Measurements from ENCODE around the gene KRTAP10-1. TPM values are rescaled to one million over a fixed set of nuclear protein-coding genes. Genes with fewer than 3 reads are reported as not detected.

The KRTAP10-1 gene
- total and polyA plus RNA-seq, 2 experiments from 2014 or later: not detected

- Histone ChIP-seq H4K20me1 (ENCODE audit: insufficient read depth) (no peaks in the 10 kb centered on the region), H3K4me3 (no peak overlapping the region), H3K4me1 (ENCODE audit: insufficient read depth) (no peaks in the 10 kb centered on the region), H3K79me2 (ENCODE audit: insufficient read depth) (no peaks in the 10 kb centered on the region), H3K4me2 (ENCODE audit: unreplicated experiment) (no peak overlapping the region), H3K27me3 (replicated peaks; ENCODE audit: insufficient read depth) (no peaks in the 10 kb centered on the region; the same call in 1 of the 2 replicates), H3K9me3 (ENCODE audit: low read depth) (no peaks in the 10 kb centered on the region), H3K27ac (no peak overlapping the region), H2AFZ (no peak overlapping the region), H3F3A (ENCODE audit: insufficient read depth) (no peaks in the 10 kb centered on the region), H3K9me2 (ENCODE audit: insufficient read depth) (no peaks in the 10 kb centered on the region), H3K36me3 (ENCODE audit: low read depth) (no peaks in the 10 kb centered on the region), H3K9ac (no peak overlapping the region)
- no peak for TF ChIP-seq EZH2 (IDR thresholded peaks at IDR 0.05; ENCODE audit: insufficient read depth, poor library complexity, severe bottlenecking)
- TF ChIP-seq EZH2phosphoT487 (IDR thresholded peaks at IDR 0.05; ENCODE audit: insufficient read depth, low read depth): no peak
- WGBS, 2 experiments (ENCODE audit: low coverage in 1 of 2, low lambda C conversion rate in 2 of 2, missing lambda C conversion rate in 2 of 2): 67 to 75% methylated on average over 9 of the region's 9 CpGs
- DNase-seq: no peak
- in situ Hi-C loops (cut with MboI): no loop called here
These were observed 49.2 kb downstream of the KRTAP10-1 start for GRCh38 chr21:44490816-44491215.

DNA sequence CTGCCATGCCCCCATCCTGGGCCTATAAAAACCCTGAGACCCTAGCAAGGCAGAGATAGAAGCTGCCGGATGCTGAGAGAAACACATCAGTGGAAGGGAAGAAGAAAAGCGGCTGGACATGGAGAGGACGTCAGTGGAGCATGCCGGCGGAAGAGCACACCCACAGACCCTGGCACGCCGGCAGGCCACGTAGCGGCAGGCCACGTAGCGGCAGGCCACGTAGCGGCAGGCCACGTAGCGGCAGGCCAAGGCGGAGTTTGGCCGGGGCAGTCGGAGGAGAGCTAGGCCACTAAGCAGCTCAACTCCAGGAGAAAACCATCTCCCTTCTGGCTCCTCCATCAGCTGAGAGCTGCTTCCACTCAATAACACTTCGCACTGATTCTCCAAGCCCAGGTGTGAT lies 49.6 kb downstream of the KRTAP10-1 start:
- H3K9me3 ChIP-seq (ENCODE audit: low read depth): no peaks in the 10 kb centered on the region
- in situ Hi-C loops (cut with MboI): no loop called here
- H3K27ac ChIP-seq: no peak overlapping the region
- no peaks in the 10 kb centered on the region for H4K20me1 ChIP-seq (ENCODE audit: insufficient read depth)
- no peaks in the 10 kb centered on the region for H3K79me2 ChIP-seq (ENCODE audit: insufficient read depth)
- WGBS, 2 experiments (ENCODE audit: low coverage in 1 of 2, low lambda C conversion rate in 2 of 2, missing lambda C conversion rate in 2 of 2): 81 to 85% methylated on average over 19 of the region's 19 CpGs
- no peaks in the 10 kb centered on the region; the same call in 1 of the 2 replicates for H3K27me3 ChIP-seq (replicated peaks; ENCODE audit: insufficient read depth)
- no peak overlapping the region for H3K4me2 ChIP-seq (ENCODE audit: unreplicated experiment)
- H3K4me3 ChIP-seq: no peak overlapping the region
- no peak overlapping the region for H3K9ac ChIP-seq
- TF ChIP-seq EZH2 (IDR thresholded peaks at IDR 0.05; ENCODE audit: insufficient read depth, poor library complexity, severe bottlenecking) (no peak), EZH2phosphoT487 (IDR thresholded peaks at IDR 0.05; ENCODE audit: insufficient read depth, low read depth) (no peak)
- no peaks in the 10 kb centered on the region for H3K9me2 ChIP-seq (ENCODE audit: insufficient read depth)
- DNase-seq: no peak
- no peaks in the 10 kb centered on the region for H3K4me1 ChIP-seq (ENCODE audit: insufficient read depth)
- H3K36me3 ChIP-seq (ENCODE audit: low read depth): no peaks in the 10 kb centered on the region
- no peaks in the 10 kb centered on the region for H3F3A ChIP-seq (ENCODE audit: insufficient read depth)
- H2AFZ ChIP-seq: no peak overlapping the region

DNA sequence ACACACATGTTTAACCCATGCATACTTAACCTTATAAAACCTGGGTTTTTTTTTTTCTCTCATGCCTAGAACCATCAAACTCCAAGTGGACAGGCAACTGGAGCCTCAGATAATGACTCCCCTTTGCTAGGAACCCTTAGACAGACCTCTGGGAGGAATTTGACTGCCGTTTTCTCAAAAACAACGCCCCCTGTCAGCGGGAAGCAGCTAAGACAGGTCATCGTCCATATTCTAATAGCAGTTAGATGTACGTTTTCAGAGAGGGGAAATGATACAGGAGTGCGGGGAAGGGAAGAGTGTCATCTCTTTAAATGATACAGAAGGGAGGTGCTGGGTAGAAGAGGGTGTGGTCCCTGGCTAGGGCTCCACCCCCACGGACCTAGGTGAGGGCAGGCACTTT lies 50.0 kb downstream of the KRTAP10-1 start:
- Histone ChIP-seq H3K27me3 (replicated peaks; ENCODE audit: insufficient read depth) (no peaks in the 10 kb centered on the region), H4K20me1 (ENCODE audit: insufficient read depth) (no peaks in the 10 kb centered on the region), H3K9me3 (ENCODE audit: low read depth) (no peaks in the 10 kb centered on the region), H3K4me1 (ENCODE audit: insufficient read depth) (no peaks in the 10 kb centered on the region), H2AFZ (no peak overlapping the region), H3K9ac (no peak overlapping the region), H3K4me3 (no peak overlapping the region), H3K4me2 (ENCODE audit: unreplicated experiment) (no peak overlapping the region), H3K9me2 (ENCODE audit: insufficient read depth) (no peaks in the 10 kb centered on the region), H3K79me2 (ENCODE audit: insufficient read depth) (no peaks in the 10 kb centered on the region), H3K36me3 (ENCODE audit: low read depth) (no peaks in the 10 kb centered on the region), H3F3A (ENCODE audit: insufficient read depth) (no peaks in the 10 kb centered on the region), H3K27ac (no peak overlapping the region)
- TF ChIP-seq EZH2phosphoT487 (IDR thresholded peaks at IDR 0.05; ENCODE audit: insufficient read depth, low read depth) (no peak), EZH2 (IDR thresholded peaks at IDR 0.05; ENCODE audit: insufficient read depth, poor library complexity, severe bottlenecking) (no peak)
- no peak for DNase-seq
- 31 to 35% methylated on average over 7 of the region's 7 CpGs for WGBS, 2 experiments (ENCODE audit: low coverage in 1 of 2, low lambda C conversion rate in 2 of 2, missing lambda C conversion rate in 2 of 2)
- in situ Hi-C loops (cut with MboI): no loop called here

Other genes starting within 250 kb of the KRTAP10-1 start
- gene PFKL, start 240.1 kb downstream of the KRTAP10-1 start, total RNA-seq (2014; rRNA removed; shearing (Covaris generic)): 239 and 270 TPM in 2 replicates
- gene PFKL, start 240.1 kb downstream of the KRTAP10-1 start, polyA plus RNA-seq (2016; fragmentation: Nextera tagmentation; extraction: Ambion mirVana): 199 and 213 TPM in 2 replicates
- gene CFAP410, start 200.8 kb downstream of the KRTAP10-1 start, total RNA-seq (2014; rRNA removed; shearing (Covaris generic)): 17.0 and 20.5 TPM in 2 replicates
- 19.8 and 20.8 TPM in 2 replicates for gene CFAP410, start 200.8 kb downstream of the KRTAP10-1 start, polyA plus RNA-seq (2016; fragmentation: Nextera tagmentation; extraction: Ambion mirVana)
- 0.13 and 0.22 TPM in 2 replicates for gene TRPM2, start 186.6 kb downstream of the KRTAP10-1 start, total RNA-seq (2014; rRNA removed; shearing (Covaris generic))
- gene TRPM2, start 186.6 kb downstream of the KRTAP10-1 start, polyA plus RNA-seq (2016; fragmentation: Nextera tagmentation; extraction: Ambion mirVana): not detected in 2 replicates
- gene LRRC3, start 84.7 kb downstream of the KRTAP10-1 start, total RNA-seq (2014; rRNA removed; shearing (Covaris generic)): 0.32 and 0.38 TPM in 2 replicates
- 0.28 and 0.29 TPM in 2 replicates for gene LRRC3, start 84.7 kb downstream of the KRTAP10-1 start, polyA plus RNA-seq (2016; fragmentation: Nextera tagmentation; extraction: Ambion mirVana)
- not detected in 2 replicates for gene KRTAP10-2, start 11.3 kb upstream of the KRTAP10-1 start, total RNA-seq (2014; rRNA removed; shearing (Covaris generic))
- gene KRTAP10-2, start 11.3 kb upstream of the KRTAP10-1 start, polyA plus RNA-seq (2016; fragmentation: Nextera tagmentation; extraction: Ambion mirVana): not detected in 2 replicates
- not detected in 2 replicates for gene KRTAP10-3, start 18.6 kb upstream of the KRTAP10-1 start, total RNA-seq (2014; rRNA removed; shearing (Covaris generic))
- not detected in 2 replicates for gene KRTAP10-3, start 18.6 kb upstream of the KRTAP10-1 start, polyA plus RNA-seq (2016; fragmentation: Nextera tagmentation; extraction: Ambion mirVana)
- gene KRTAP10-4, start 33.5 kb upstream of the KRTAP10-1 start, total RNA-seq (2014; rRNA removed; shearing (Covaris generic)): not detected in 2 replicates
- gene KRTAP10-4, start 33.5 kb upstream of the KRTAP10-1 start, polyA plus RNA-seq (2016; fragmentation: Nextera tagmentation; extraction: Ambion mirVana): not detected in 2 replicates
- gene KRTAP10-5, start 40.4 kb upstream of the KRTAP10-1 start, total RNA-seq (2014; rRNA removed; shearing (Covaris generic)): not detected in 2 replicates
- gene KRTAP10-5, start 40.4 kb upstream of the KRTAP10-1 start, polyA plus RNA-seq (2016; fragmentation: Nextera tagmentation; extraction: Ambion mirVana): not detected in 2 replicates
- gene KRTAP10-6, start 52.3 kb upstream of the KRTAP10-1 start, total RNA-seq (2014; rRNA removed; shearing (Covaris generic)): not detected in 2 replicates
- not detected in 2 replicates for gene KRTAP10-6, start 52.3 kb upstream of the KRTAP10-1 start, polyA plus RNA-seq (2016; fragmentation: Nextera tagmentation; extraction: Ambion mirVana)
- not detected in 2 replicates for gene KRTAP10-7, start 60.4 kb upstream of the KRTAP10-1 start, total RNA-seq (2014; rRNA removed; shearing (Covaris generic))
- gene KRTAP10-7, start 60.4 kb upstream of the KRTAP10-1 start, polyA plus RNA-seq (2016; fragmentation: Nextera tagmentation; extraction: Ambion mirVana): not detected in 2 replicates
- gene KRTAP10-8, start 71.9 kb upstream of the KRTAP10-1 start, total RNA-seq (2014; rRNA removed; shearing (Covaris generic)): not detected in 2 replicates
- not detected in 2 replicates for gene KRTAP10-8, start 71.9 kb upstream of the KRTAP10-1 start, polyA plus RNA-seq (2016; fragmentation: Nextera tagmentation; extraction: Ambion mirVana)
- not detected in 2 replicates for gene KRTAP10-9, start 86.9 kb upstream of the KRTAP10-1 start, total RNA-seq (2014; rRNA removed; shearing (Covaris generic))
- not detected in 2 replicates for gene KRTAP10-9, start 86.9 kb upstream of the KRTAP10-1 start, polyA plus RNA-seq (2016; fragmentation: Nextera tagmentation; extraction: Ambion mirVana)
- gene KRTAP10-10, start 97.2 kb upstream of the KRTAP10-1 start, total RNA-seq (2014; rRNA removed; shearing (Covaris generic)): not detected in 2 replicates
- gene KRTAP10-10, start 97.2 kb upstream of the KRTAP10-1 start, polyA plus RNA-seq (2016; fragmentation: Nextera tagmentation; extraction: Ambion mirVana): not detected in 2 replicates
- not detected in 2 replicates for gene KRTAP10-11, start 106.2 kb upstream of the KRTAP10-1 start, total RNA-seq (2014; rRNA removed; shearing (Covaris generic))
- gene KRTAP10-11, start 106.2 kb upstream of the KRTAP10-1 start, polyA plus RNA-seq (2016; fragmentation: Nextera tagmentation; extraction: Ambion mirVana): not detected in 2 replicates
- not detected in 2 replicates for gene KRTAP12-4, start 114.5 kb upstream of the KRTAP10-1 start, total RNA-seq (2014; rRNA removed; shearing (Covaris generic))
- gene KRTAP12-4, start 114.5 kb upstream of the KRTAP10-1 start, polyA plus RNA-seq (2016; fragmentation: Nextera tagmentation; extraction: Ambion mirVana): not detected in 2 replicates
- not detected in 2 replicates for gene KRTAP12-3, start 117.7 kb upstream of the KRTAP10-1 start, total RNA-seq (2014; rRNA removed; shearing (Covaris generic))
- not detected in 2 replicates for gene KRTAP12-3, start 117.7 kb upstream of the KRTAP10-1 start, polyA plus RNA-seq (2016; fragmentation: Nextera tagmentation; extraction: Ambion mirVana)
- not detected in 2 replicates for gene KRTAP12-2, start 126.7 kb upstream of the KRTAP10-1 start, total RNA-seq (2014; rRNA removed; shearing (Covaris generic))
- not detected in 2 replicates for gene KRTAP12-2, start 126.7 kb upstream of the KRTAP10-1 start, polyA plus RNA-seq (2016; fragmentation: Nextera tagmentation; extraction: Ambion mirVana)
- not detected in 2 replicates for gene KRTAP12-1, start 142.0 kb upstream of the KRTAP10-1 start, total RNA-seq (2014; rRNA removed; shearing (Covaris generic))
- not detected in 2 replicates for gene KRTAP12-1, start 142.0 kb upstream of the KRTAP10-1 start, polyA plus RNA-seq (2016; fragmentation: Nextera tagmentation; extraction: Ambion mirVana)
- gene KRTAP10-12, start 157.0 kb upstream of the KRTAP10-1 start, total RNA-seq (2014; rRNA removed; shearing (Covaris generic)): not detected in 2 replicates
- not detected in 2 replicates for gene KRTAP10-12, start 157.0 kb upstream of the KRTAP10-1 start, polyA plus RNA-seq (2016; fragmentation: Nextera tagmentation; extraction: Ambion mirVana)
- not detected in 2 replicates for gene TSPEAR, start 171.4 kb upstream of the KRTAP10-1 start, total RNA-seq (2014; rRNA removed; shearing (Covaris generic))
- gene TSPEAR, start 171.4 kb upstream of the KRTAP10-1 start, polyA plus RNA-seq (2016; fragmentation: Nextera tagmentation; extraction: Ambion mirVana): not detected in 2 replicates